Liver (tissue), 9 donors: ENCODE data around the gene LIX1L. TPM values are rescaled to one million over a fixed set of nuclear protein-coding genes. Genes with fewer than 3 reads are reported as not detected.

Experiments
- DNase-seq: peaks from one replicate; pipeline ENCODE4 v3.0.0-alpha.2; 2017; ENCODE audit warnings: low spot score
- H3K27ac ChIP-seq, 2 donors: one replicate each; pipeline ENCODE4 v1.7.0; 2013; ENCODE audit warnings: inconsistent platforms in 2 of 2, low read length in 2 of 2, control low read depth in 1 of 2, low read depth in 1 of 2, mild to moderate bottlenecking in 1 of 2
- H3K27me3 ChIP-seq, 4 donors: one replicate each; pipeline versions ENCODE4 v1.6.1 to v1.7.0; 2013; ENCODE audit warnings: low read length in 3 of 4, inconsistent platforms in 1 of 4, mild to moderate bottlenecking in 1 of 4, moderate library complexity in 1 of 4; ENCODE audit not compliant: control insufficient read depth in 4 of 4, insufficient read depth in 4 of 4
- H3K36me3 ChIP-seq, 4 donors: one replicate each; pipeline versions ENCODE4 v1.6.1 to v1.7.0; 2013; ENCODE audit warnings: low read length in 3 of 4, mild to moderate bottlenecking in 3 of 4, low read depth in 1 of 4, moderate library complexity in 1 of 4; ENCODE audit not compliant: control insufficient read depth in 4 of 4, insufficient read depth in 3 of 4
- H3K4me1 ChIP-seq, 4 donors: one replicate each; pipeline versions ENCODE4 v1.6.1 to v1.7.0; 2013; ENCODE audit warnings: low read length in 3 of 4, mild to moderate bottlenecking in 3 of 4, moderate library complexity in 1 of 4; ENCODE audit not compliant: control insufficient read depth in 4 of 4, insufficient read depth in 4 of 4
- H3K4me3 ChIP-seq, 3 donors: one replicate each; pipeline versions ENCODE4 v1.6.1 to v1.7.0; 2013; ENCODE audit warnings: low read length in 3 of 3, control low read depth in 1 of 3, low read depth in 1 of 3, mild to moderate bottlenecking in 1 of 3
- H3K9ac ChIP-seq, 2 donors: one replicate each; pipeline ENCODE4 v1.7.0; 2013; ENCODE audit warnings: low read length in 2 of 2, mild to moderate bottlenecking in 2 of 2, moderate library complexity in 2 of 2, control low read depth in 1 of 2, low read depth in 1 of 2
- H3K9me3 ChIP-seq, 4 donors: one replicate each; pipeline versions ENCODE4 v1.6.1 to v1.7.0; 2013; ENCODE audit warnings: low read length in 3 of 4; ENCODE audit not compliant: control insufficient read depth in 4 of 4
- EGR1 ChIP-seq, 2 donors: IDR thresholded peaks; 2 replicates each; pipeline ENCODE4 v1.6.1; 2016 to 2018; ENCODE audit warnings: antibody characterized with exemption in 2 of 2, low read depth in 2 of 2
- FOXA2 ChIP-seq: IDR thresholded peaks from 2 replicates; pipeline ENCODE4 v1.6.1; 2016; ENCODE audit warnings: antibody characterized with exemption
- GABPA ChIP-seq, 2 donors: IDR thresholded peaks in 1 of 2; conservative IDR thresholded peaks in 1 of 2; 2 replicates each; pipeline ENCODE4 v1.6.1; 2016; ENCODE audit warnings: antibody characterized with exemption in 2 of 2, mild to moderate bottlenecking in 1 of 2, moderate library complexity in 1 of 2
- HNF4A ChIP-seq, 2 donors: conservative IDR thresholded peaks; 2 replicates each; pipeline ENCODE4 v1.6.1; 2016; ENCODE audit warnings: antibody characterized with exemption in 2 of 2, mild to moderate bottlenecking in 2 of 2
- HNF4G ChIP-seq: IDR thresholded peaks from 2 replicates; pipeline ENCODE4 v1.6.1; 2016; ENCODE audit warnings: antibody characterized with exemption
- JUND ChIP-seq, 2 donors: IDR thresholded peaks; 2 replicates each; pipeline ENCODE4 v1.6.1; 2016; ENCODE audit warnings: antibody characterized with exemption in 2 of 2
- NR2F2 ChIP-seq: IDR thresholded peaks from 2 replicates; pipeline ENCODE4 v1.6.1; 2016; ENCODE audit warnings: antibody characterized with exemption
- RAD21 ChIP-seq, 2 donors: IDR thresholded peaks; 2 replicates each; pipeline ENCODE4 v1.6.1; 2016; ENCODE audit warnings: antibody characterized with exemption in 2 of 2, mild to moderate bottlenecking in 2 of 2
- RXRA ChIP-seq, 2 donors: IDR thresholded peaks; 2 replicates each; pipeline ENCODE4 v1.6.1; 2017 to 2018; ENCODE audit warnings: antibody characterized with exemption in 2 of 2, mild to moderate bottlenecking in 1 of 2
- SP1 ChIP-seq: IDR thresholded peaks from 2 replicates; pipeline ENCODE4 v1.6.1; 2018; ENCODE audit warnings: antibody characterized with exemption, mild to moderate bottlenecking
- TAF1 ChIP-seq: conservative IDR thresholded peaks from 2 replicates; pipeline ENCODE4 v1.6.1; 2016; ENCODE audit warnings: antibody characterized with exemption, mild to moderate bottlenecking
- YY1 ChIP-seq: IDR thresholded peaks from 2 replicates; pipeline ENCODE4 v1.6.1; 2016; ENCODE audit warnings: antibody characterized with exemption, mild to moderate bottlenecking
- WGBS: extraction: QIAGEN DNeasy Blood & Tissue Kit; methylation state at CpG from one replicate; pipeline ENCODE4 v1.1.7; 2013; 5-methylcytosine and 5-hydroxymethylcytosine counted together
- polyA plus RNA-seq, 2 donors: library from polyadenylated mRNA; stranded (reverse) in 1 of 2; unstranded in 1 of 2; fragments of 200-250 nt in 1 of 2; fragments of >200 nt in 1 of 2; fragmentation: Nextera tagmentation in 1 of 2; extraction: Ambion mirVana in 1 of 2; gene quantifications; one replicate each; pipeline versions ENCODE4 v1.2.1 to v1.2.3, GENCODE V29; 2013 to 2015
- total RNA-seq, 2 donors: library from RNA; depleted of rRNA; stranded (reverse); fragments of >200 nt; gene quantifications; one replicate each; pipeline ENCODE4 v1.2.3, GENCODE V29; 2014
- TF ChIP-seq, protein P1 (sequence below): IDR thresholded peaks from 2 replicates; pipeline ENCODE4 v1.6.1; 2016; ENCODE audit warnings: antibody characterized with exemption, mild to moderate bottlenecking
- TF ChIP-seq, protein P2 (sequence below): IDR thresholded peaks from 2 replicates; pipeline ENCODE4 v1.6.1; 2016; ENCODE audit warnings: antibody characterized with exemption
- TF ChIP-seq, protein P3 (sequence below): IDR thresholded peaks from 2 replicates; pipeline ENCODE4 v1.6.1; 2016; ENCODE audit warnings: antibody characterized with exemption
- TF ChIP-seq, protein P4 (sequence below): IDR thresholded peaks from 2 replicates; pipeline ENCODE4 v1.6.1; 2016; ENCODE audit warnings: antibody characterized with exemption
- donor health status: healthy.
- donor health status: healthy.
- donor health status: healthy.
- donor health status: healthy.
- donor health status: healthy.

Gene LIX1L
- total and polyA plus RNA-seq, 4 donors: 4.6 to 8.6 (median 6.3) TPM

DNA sequence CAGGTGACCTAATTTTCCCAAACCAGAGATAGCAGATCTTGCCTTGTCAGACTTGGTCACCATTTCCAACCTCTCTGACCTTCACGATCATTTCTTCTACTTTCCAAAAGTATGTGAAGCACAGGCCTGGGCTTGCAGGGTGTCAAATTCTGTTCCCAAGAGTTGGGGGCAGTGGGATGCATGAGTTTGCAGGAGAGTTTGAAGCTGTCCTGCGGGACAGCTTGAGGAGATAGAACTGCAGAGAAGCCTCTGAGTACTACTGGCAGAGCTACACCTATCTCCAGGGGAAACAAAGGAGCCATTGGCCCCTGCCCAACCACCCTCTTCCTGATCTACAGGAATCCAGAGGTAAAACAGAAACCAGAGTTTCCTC, 27.3 kb upstream of the LIX1L start:
- H3K9ac ChIP-seq: no peak overlapping the region
- no peaks in the 10 kb centered on the region for H3K9me3 ChIP-seq
- H3K4me1 ChIP-seq: peaks cover 25 to 49% (median 29%) of the 10 kb centered on the region in 4 donors
- DNase-seq: no peak
- WGBS: 88% methylated on average over 2 of the region's 2 CpGs
- no peaks in the 10 kb centered on the region for H3K27me3 ChIP-seq
- no peak overlapping the region for H3K4me3 ChIP-seq
- no peak for TF ChIP-seq FOXA2
- TF ChIP-seq, protein P1, sequence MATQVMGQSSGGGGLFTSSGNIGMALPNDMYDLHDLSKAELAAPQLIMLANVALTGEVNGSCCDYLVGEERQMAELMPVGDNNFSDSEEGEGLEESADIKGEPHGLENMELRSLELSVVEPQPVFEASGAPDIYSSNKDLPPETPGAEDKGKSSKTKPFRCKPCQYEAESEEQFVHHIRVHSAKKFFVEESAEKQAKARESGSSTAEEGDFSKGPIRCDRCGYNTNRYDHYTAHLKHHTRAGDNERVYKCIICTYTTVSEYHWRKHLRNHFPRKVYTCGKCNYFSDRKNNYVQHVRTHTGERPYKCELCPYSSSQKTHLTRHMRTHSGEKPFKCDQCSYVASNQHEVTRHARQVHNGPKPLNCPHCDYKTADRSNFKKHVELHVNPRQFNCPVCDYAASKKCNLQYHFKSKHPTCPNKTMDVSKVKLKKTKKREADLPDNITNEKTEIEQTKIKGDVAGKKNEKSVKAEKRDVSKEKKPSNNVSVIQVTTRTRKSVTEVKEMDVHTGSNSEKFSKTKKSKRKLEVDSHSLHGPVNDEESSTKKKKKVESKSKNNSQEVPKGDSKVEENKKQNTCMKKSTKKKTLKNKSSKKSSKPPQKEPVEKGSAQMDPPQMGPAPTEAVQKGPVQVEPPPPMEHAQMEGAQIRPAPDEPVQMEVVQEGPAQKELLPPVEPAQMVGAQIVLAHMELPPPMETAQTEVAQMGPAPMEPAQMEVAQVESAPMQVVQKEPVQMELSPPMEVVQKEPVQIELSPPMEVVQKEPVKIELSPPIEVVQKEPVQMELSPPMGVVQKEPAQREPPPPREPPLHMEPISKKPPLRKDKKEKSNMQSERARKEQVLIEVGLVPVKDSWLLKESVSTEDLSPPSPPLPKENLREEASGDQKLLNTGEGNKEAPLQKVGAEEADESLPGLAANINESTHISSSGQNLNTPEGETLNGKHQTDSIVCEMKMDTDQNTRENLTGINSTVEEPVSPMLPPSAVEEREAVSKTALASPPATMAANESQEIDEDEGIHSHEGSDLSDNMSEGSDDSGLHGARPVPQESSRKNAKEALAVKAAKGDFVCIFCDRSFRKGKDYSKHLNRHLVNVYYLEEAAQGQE: no peak
- TF ChIP-seq, protein P2, sequence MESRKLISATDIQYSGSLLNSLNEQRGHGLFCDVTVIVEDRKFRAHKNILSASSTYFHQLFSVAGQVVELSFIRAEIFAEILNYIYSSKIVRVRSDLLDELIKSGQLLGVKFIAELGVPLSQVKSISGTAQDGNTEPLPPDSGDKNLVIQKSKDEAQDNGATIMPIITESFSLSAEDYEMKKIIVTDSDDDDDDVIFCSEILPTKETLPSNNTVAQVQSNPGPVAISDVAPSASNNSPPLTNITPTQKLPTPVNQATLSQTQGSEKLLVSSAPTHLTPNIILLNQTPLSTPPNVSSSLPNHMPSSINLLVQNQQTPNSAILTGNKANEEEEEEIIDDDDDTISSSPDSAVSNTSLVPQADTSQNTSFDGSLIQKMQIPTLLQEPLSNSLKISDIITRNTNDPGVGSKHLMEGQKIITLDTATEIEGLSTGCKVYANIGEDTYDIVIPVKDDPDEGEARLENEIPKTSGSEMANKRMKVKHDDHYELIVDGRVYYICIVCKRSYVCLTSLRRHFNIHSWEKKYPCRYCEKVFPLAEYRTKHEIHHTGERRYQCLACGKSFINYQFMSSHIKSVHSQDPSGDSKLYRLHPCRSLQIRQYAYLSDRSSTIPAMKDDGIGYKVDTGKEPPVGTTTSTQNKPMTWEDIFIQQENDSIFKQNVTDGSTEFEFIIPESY: no peak
- TF ChIP-seq HNF4G: no peak
- no peak for TF ChIP-seq GABPA (IDR thresholded peaks at IDR 0.05 in 1 of 2, conservative IDR thresholded peaks at IDR 0.05 in 1 of 2)
- no peak for TF ChIP-seq HNF4A (conservative IDR thresholded peaks at IDR 0.05)
- no peak for TF ChIP-seq EGR1 (IDR thresholded peaks at IDR 0.05; ENCODE audit: low read depth in 2 of 2)
- TF ChIP-seq JUND (IDR thresholded peaks at IDR 0.05): no peak
- TF ChIP-seq YY1: no peak
- peak overlapping the region; percentile 58 to 61 for H3K27ac ChIP-seq
- H3K36me3 ChIP-seq: no peaks in the 10 kb centered on the region

DNA sequence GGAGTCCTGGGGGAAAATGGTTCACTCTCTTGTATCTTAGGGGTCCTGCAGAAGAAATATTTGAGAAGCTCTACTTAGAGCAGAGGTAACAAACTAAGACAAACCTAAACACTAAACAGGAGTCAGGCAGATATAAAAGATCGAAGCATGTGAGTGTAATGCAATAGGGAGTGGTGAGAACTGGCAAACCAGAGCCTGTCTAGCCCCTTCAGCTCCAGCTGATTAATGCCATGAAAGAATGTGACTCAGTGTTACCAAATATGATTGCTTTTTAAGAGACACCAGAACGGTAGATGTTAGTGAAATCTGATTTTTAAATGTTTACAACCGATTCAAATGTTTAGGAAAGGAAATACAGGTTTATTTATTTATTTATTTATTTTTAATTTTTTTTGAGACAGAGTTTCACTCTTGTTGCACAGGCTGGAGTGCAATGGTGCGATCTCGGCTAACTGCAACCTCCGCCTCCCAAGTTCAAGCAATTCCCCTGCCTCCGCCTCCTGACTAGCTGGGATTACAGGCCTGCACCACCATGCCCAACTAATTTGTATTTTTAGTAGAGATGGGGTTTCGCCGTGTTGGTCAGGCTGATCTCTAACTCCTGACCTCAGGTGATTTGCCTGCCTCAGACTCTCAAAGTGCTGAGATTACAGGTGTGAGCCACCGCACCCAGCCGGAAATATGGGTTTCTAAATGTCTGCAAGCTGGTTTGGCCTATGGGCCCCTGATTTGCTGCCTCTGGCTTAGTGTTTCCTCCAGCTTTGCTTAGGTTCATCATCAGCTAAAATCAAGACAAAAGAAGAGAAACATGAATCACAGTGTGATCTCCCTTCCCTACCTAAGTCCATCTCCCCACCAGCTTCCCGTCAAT, 26.4 kb upstream of the LIX1L start:
- Histone ChIP-seq H3K36me3 (no peaks in the 10 kb centered on the region), H3K27ac (peak overlapping the region in 1 of 2 donors; percentile 21), H3K9ac (no peak overlapping the region), H3K4me1 (peaks cover 25 to 54% (median 30%) of the 10 kb centered on the region in 4 donors), H3K9me3 (no peaks in the 10 kb centered on the region), H3K4me3 (no peak overlapping the region), H3K27me3 (no peaks in the 10 kb centered on the region)
- no peak for DNase-seq
- WGBS: 93% methylated on average over 12 of the region's 12 CpGs
- TF ChIP-seq EGR1 (IDR thresholded peaks at IDR 0.05; ENCODE audit: low read depth in 2 of 2) (no peak), YY1 (no peak), RXRA (IDR thresholded peaks at IDR 0.05) (no peak), HNF4G (no peak), RAD21 (IDR thresholded peaks at IDR 0.05) (no peak), HNF4A (conservative IDR thresholded peaks at IDR 0.05) (no peak), NR2F2 (no peak), GABPA (IDR thresholded peaks at IDR 0.05 in 1 of 2, conservative IDR thresholded peaks at IDR 0.05 in 1 of 2) (no peak), SP1 (no peak), FOXA2 (no peak), TAF1 (no peak), JUND (IDR thresholded peaks at IDR 0.05) (no peak)
- TF ChIP-seq, protein P1: no peak
- TF ChIP-seq, protein P3, sequence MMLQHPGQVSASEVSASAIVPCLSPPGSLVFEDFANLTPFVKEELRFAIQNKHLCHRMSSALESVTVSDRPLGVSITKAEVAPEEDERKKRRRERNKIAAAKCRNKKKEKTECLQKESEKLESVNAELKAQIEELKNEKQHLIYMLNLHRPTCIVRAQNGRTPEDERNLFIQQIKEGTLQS: no peak
- TF ChIP-seq, protein P4, sequence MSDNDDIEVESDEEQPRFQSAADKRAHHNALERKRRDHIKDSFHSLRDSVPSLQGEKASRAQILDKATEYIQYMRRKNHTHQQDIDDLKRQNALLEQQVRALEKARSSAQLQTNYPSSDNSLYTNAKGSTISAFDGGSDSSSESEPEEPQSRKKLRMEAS: no peak
- TF ChIP-seq, protein P2: no peak
